ENCODE results near the gene SFMBT1.

SFMBT1 gene

GRCh38 chr3:52866427-52866826, 179.4 kb downstream of the SFMBT1 start:
- Histone ChIP-seq H3K4me3 (ENCODE audit: low read length, poor library complexity, severe bottlenecking) (no peak overlapping the region), H3K79me2 (ENCODE audit: insufficient read depth, low read length) (no peaks in the 10 kb centered on the region), H3K9ac (ENCODE audit: low read depth, low read length, poor library complexity, severe bottlenecking) (no peak overlapping the region), H3K36me3 (ENCODE audit: insufficient read depth, low read length) (no peaks in the 10 kb centered on the region), H3K4me2 (ENCODE audit: low read depth, low read length, poor library complexity, severe bottlenecking) (no peak overlapping the region), H3K4me1 (ENCODE audit: insufficient read depth, low read length, poor library complexity, severe bottlenecking) (no peaks in the 10 kb centered on the region), H3K9me2 (replicated peaks; ENCODE audit: low read depth, low read length) (no peaks in the 10 kb centered on the region), H4K20me1 (ENCODE audit: insufficient read depth, low read length, poor library complexity, severe bottlenecking) (no peaks in the 10 kb centered on the region), H3F3A (ENCODE audit: low read depth) (no peaks in the 10 kb centered on the region), H3K27me3 (ENCODE audit: insufficient read depth, low read length, poor library complexity, severe bottlenecking) (no peaks in the 10 kb centered on the region), H3K9me3 (ENCODE audit: insufficient read depth, low read depth, low read length) (no peaks in the 10 kb centered on the region), H2AFZ (ENCODE audit: low read length) (no peak overlapping the region)
- TF ChIP-seq EZH2phosphoT487 (IDR thresholded peaks at IDR 0.05; ENCODE audit: borderline replicate concordance), result no peak
- no peak for TF ChIP-seq CTCF (conservative IDR thresholded peaks at IDR 0.05; ENCODE audit: low read length)

- TF ChIP-seq CTCF (conservative IDR thresholded peaks at IDR 0.05; ENCODE audit: low read length), result no peak
- TF ChIP-seq EZH2phosphoT487 (IDR thresholded peaks at IDR 0.05; ENCODE audit: borderline replicate concordance), result no peak
- no peak overlapping the region for H2AFZ ChIP-seq (ENCODE audit: low read length)
- no peak overlapping the region for H3K4me2 ChIP-seq (ENCODE audit: low read depth, low read length, poor library complexity, severe bottlenecking)
- no peaks in the 10 kb centered on the region for H3K9me2 ChIP-seq (replicated peaks; ENCODE audit: low read depth, low read length)
- H3K4me3 ChIP-seq (ENCODE audit: low read length, poor library complexity, severe bottlenecking), result no peak overlapping the region
- H4K20me1 ChIP-seq (ENCODE audit: insufficient read depth, low read length, poor library complexity, severe bottlenecking), result no peaks in the 10 kb centered on the region
- H3K4me1 ChIP-seq (ENCODE audit: insufficient read depth, low read length, poor library complexity, severe bottlenecking), result no peaks in the 10 kb centered on the region
- no peaks in the 10 kb centered on the region for H3K79me2 ChIP-seq (ENCODE audit: insufficient read depth, low read length)
- H3F3A ChIP-seq (ENCODE audit: low read depth), result no peaks in the 10 kb centered on the region
- no peaks in the 10 kb centered on the region for H3K27me3 ChIP-seq (ENCODE audit: insufficient read depth, low read length, poor library complexity, severe bottlenecking)
- no peaks in the 10 kb centered on the region for H3K9me3 ChIP-seq (ENCODE audit: insufficient read depth, low read depth, low read length)
- no peaks in the 10 kb centered on the region for H3K36me3 ChIP-seq (ENCODE audit: insufficient read depth, low read length)
- no peak overlapping the region for H3K9ac ChIP-seq (ENCODE audit: low read depth, low read length, poor library complexity, severe bottlenecking)
Measured at GRCh38 chr3:52865994-52866393, 179.9 kb downstream of the SFMBT1 start.

- Histone ChIP-seq H3K9me3 (ENCODE audit: insufficient read depth, low read depth, low read length) (no peaks in the 10 kb centered on the region), H3F3A (ENCODE audit: low read depth) (no peaks in the 10 kb centered on the region), H3K9me2 (replicated peaks; ENCODE audit: low read depth, low read length) (no peaks in the 10 kb centered on the region), H3K4me3 (ENCODE audit: low read length, poor library complexity, severe bottlenecking) (no peak overlapping the region), H2AFZ (ENCODE audit: low read length) (no peak overlapping the region), H4K20me1 (ENCODE audit: insufficient read depth, low read length, poor library complexity, severe bottlenecking) (no peaks in the 10 kb centered on the region), H3K9ac (ENCODE audit: low read depth, low read length, poor library complexity, severe bottlenecking) (no peak overlapping the region), H3K36me3 (ENCODE audit: insufficient read depth, low read length) (no peaks in the 10 kb centered on the region), H3K27me3 (ENCODE audit: insufficient read depth, low read length, poor library complexity, severe bottlenecking) (no peaks in the 10 kb centered on the region), H3K79me2 (ENCODE audit: insufficient read depth, low read length) (no peaks in the 10 kb centered on the region), H3K4me1 (ENCODE audit: insufficient read depth, low read length, poor library complexity, severe bottlenecking) (no peaks in the 10 kb centered on the region), H3K4me2 (ENCODE audit: low read depth, low read length, poor library complexity, severe bottlenecking) (no peak overlapping the region)
- no peak for TF ChIP-seq EZH2phosphoT487 (IDR thresholded peaks at IDR 0.05; ENCODE audit: borderline replicate concordance)
- TF ChIP-seq CTCF (conservative IDR thresholded peaks at IDR 0.05; ENCODE audit: low read length), result no peak
Measured at GRCh38 chr3:52860424-52860768, 185.5 kb downstream of the SFMBT1 start.
